Measurements from ENCODE around the gene C19orf25. TPM values are rescaled to one million over a fixed set of nuclear protein-coding genes. Genes with fewer than 3 reads are reported as not detected.

The C19orf25 gene
- total and polyA plus RNA-seq, 2 donors (not counting 1 experiment from before 2014, with no cell fraction given), result 34.2 to 68.3 TPM

- ChIA-PET POLR2A (no interaction called here), CTCF (no interaction called here)
- Histone ChIP-seq H3K9ac (ENCODE audit: low read length) (peak overlapping the region; percentile 46), H2AFZ (ENCODE audit: insufficient read depth, low read depth, low read length, poor library complexity, severe bottlenecking) (no peak overlapping the region), H3K4me2 (replicated peaks; ENCODE audit: low read depth, low read length, poor library complexity, severe bottlenecking) (peak overlapping the region; percentile 78), H3K4me3 (ENCODE audit: control extremely low read depth in 1 of 5, extremely low read depth in 1 of 5, insufficient read depth in 1 of 5, low read depth in 2 of 5, low read length in 4 of 5) (peak overlapping the region in 1 of 5 experiments; percentile 41), H3K27ac (ENCODE audit: low read length in 2 of 2) (no peak overlapping the region), H3K36me3 (replicated peaks in 1 of 2; ENCODE audit: control extremely low read depth in 1 of 2, control insufficient read depth in 1 of 2, extremely low read depth in 1 of 2, insufficient read depth in 2 of 2, low read length in 1 of 2) (no peaks in the 10 kb centered on the region), H3K4me1 (ENCODE audit: control insufficient read depth in 2 of 2, insufficient read depth in 2 of 2, low read length in 2 of 2) (peaks cover 16 to 21% of the 10 kb centered on the region in 2 donors), H3K27me3 (replicated peaks in 1 of 4; ENCODE audit: control extremely low read depth in 1 of 4, control insufficient read depth in 3 of 4, insufficient read depth in 4 of 4, low read length in 3 of 4) (peaks cover 0 to 80% (median 20%) of the 10 kb centered on the region in 4 experiments), H3K9me3 (ENCODE audit: control extremely low read depth in 1 of 3, control insufficient read depth in 2 of 3, insufficient read depth in 1 of 3, low read length in 2 of 3) (peaks cover 0 to 59% (median 7%) of the 10 kb centered on the region in 3 donors), H4K20me1 (ENCODE audit: control insufficient read depth, insufficient read depth, low read length, poor library complexity, severe bottlenecking) (no peaks in the 10 kb centered on the region), H3K79me2 (ENCODE audit: control insufficient read depth, insufficient read depth, low read length) (no peaks in the 10 kb centered on the region)
- 74% methylated on average over 23 of the region's 23 CpGs for WGBS (ENCODE audit: insufficient coverage)
- no peak overlapping the region for H3K4me3 Mint-ChIP-seq
- peaks cover 41% of the 10 kb centered on the region for H3K27me3 Mint-ChIP-seq
- TF ChIP-seq EZH2 (IDR thresholded peaks at IDR 0.05; ENCODE audit: borderline replicate concordance, insufficient read depth, low read depth, low read length, poor library complexity, severe bottlenecking) (no peak), CTCF (IDR thresholded peaks at IDR 0.05) (no peak)
- intact Hi-C loops (cut with micrococcal nuclease), result loop anchor here (1.0 kb wide), 1 partner anchor 28 kb away; the partner anchor contains the start of gene C19orf25
- H3K9me3 Mint-ChIP-seq (ENCODE audit: insufficient read depth), result no peaks in the 10 kb centered on the region
- H3K4me1 Mint-ChIP-seq, result peaks cover 11% of the 10 kb centered on the region
- no peak overlapping the region for H3K27ac Mint-ChIP-seq
- ATAC-seq (ENCODE audit: low read depth) (no peak), DNase-seq (no peak)
These were observed 28.2 kb upstream of the C19orf25 start for GRCh38 chr19:1507192-1507660.

DNA sequence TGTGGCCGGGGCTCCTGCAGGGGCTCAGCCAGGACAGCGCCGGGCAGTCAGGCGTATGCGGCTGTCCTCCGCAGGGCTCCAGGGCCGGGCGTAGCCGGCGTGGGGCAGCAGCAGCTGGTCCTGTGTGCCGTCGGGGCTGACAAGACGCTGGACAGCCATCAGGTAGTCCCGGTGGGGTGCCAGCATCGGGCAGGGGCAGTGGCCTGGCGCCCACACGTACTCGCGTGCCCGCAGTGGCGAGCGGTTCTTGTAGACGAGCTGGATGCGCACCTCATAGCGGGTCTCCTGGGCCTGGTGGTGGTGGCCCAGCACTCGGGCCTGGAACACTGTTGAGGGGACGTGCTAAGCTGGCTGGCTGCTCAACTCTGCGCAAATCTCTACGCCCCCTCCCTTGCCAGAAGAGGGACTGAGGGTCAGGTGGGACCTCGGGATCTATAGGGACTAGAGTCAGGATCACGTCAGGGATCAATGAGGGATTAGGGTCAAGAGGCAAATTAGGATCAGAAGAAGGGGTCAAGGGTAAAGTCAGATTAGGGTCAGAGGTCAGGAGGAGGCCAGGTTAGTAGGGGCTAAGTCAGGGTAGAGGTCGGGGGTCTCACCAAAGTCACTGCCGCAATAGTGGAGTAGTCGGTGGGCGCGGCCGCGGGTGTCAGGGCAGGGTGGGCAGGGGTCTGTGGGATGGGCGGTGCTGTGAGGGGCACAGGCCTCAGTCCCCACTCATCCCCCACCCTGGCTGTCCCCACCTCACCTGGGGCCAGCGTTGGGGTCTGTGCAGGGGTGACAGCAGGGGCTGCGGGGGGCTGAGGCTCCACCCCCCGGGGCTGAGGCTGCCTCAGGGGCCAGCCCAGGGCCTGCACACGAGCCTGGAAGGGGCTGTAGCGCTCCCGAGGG lies 27.2 kb upstream of the C19orf25 start:
- H3K4me3 ChIP-seq (ENCODE audit: control extremely low read depth in 1 of 5, extremely low read depth in 1 of 5, insufficient read depth in 1 of 5, low read depth in 2 of 5, low read length in 4 of 5), result no peak overlapping the region
- peaks cover 38% of the 10 kb centered on the region for H3K27me3 Mint-ChIP-seq
- H2AFZ ChIP-seq (ENCODE audit: insufficient read depth, low read depth, low read length, poor library complexity, severe bottlenecking), result no peak overlapping the region
- DNase-seq (no peak), ATAC-seq (ENCODE audit: low read depth) (no peak)
- WGBS (ENCODE audit: insufficient coverage), result 91% methylated on average over 38 of the region's 45 CpGs
- H3K9ac ChIP-seq (ENCODE audit: low read length), result no peak overlapping the region
- intact Hi-C loops (cut with micrococcal nuclease), result no loop called here
- H3K27me3 ChIP-seq (replicated peaks in 1 of 4; ENCODE audit: control extremely low read depth in 1 of 4, control insufficient read depth in 3 of 4, insufficient read depth in 4 of 4, low read length in 3 of 4), result peaks cover 0 to 78% (median 18%) of the 10 kb centered on the region in 4 experiments
- no peaks in the 10 kb centered on the region for H3K79me2 ChIP-seq (ENCODE audit: control insufficient read depth, insufficient read depth, low read length)
- H3K9me3 Mint-ChIP-seq (ENCODE audit: insufficient read depth), result no peaks in the 10 kb centered on the region
- no peaks in the 10 kb centered on the region for H3K36me3 ChIP-seq (replicated peaks in 1 of 2; ENCODE audit: control extremely low read depth in 1 of 2, control insufficient read depth in 1 of 2, extremely low read depth in 1 of 2, insufficient read depth in 2 of 2, low read length in 1 of 2)
- ChIA-PET CTCF (interaction anchor here (0.8 kb wide), 1 partner anchor 15 kb away, joined by 3 read pairs; the partner anchor contains the start of gene REEP6), POLR2A (no interaction called here)
- peak overlapping the region; percentile 14 for H3K4me3 Mint-ChIP-seq
- H3K27ac ChIP-seq (ENCODE audit: low read length in 2 of 2), result no peak overlapping the region
- TF ChIP-seq EZH2 (IDR thresholded peaks at IDR 0.05; ENCODE audit: borderline replicate concordance, insufficient read depth, low read depth, low read length, poor library complexity, severe bottlenecking), result no peak
- no peak for TF ChIP-seq CTCF (IDR thresholded peaks at IDR 0.05)
- no peak overlapping the region for H3K4me2 ChIP-seq (replicated peaks; ENCODE audit: low read depth, low read length, poor library complexity, severe bottlenecking)
- peaks cover 16 to 21% of the 10 kb centered on the region in 2 donors for H3K4me1 ChIP-seq (ENCODE audit: control insufficient read depth in 2 of 2, insufficient read depth in 2 of 2, low read length in 2 of 2)
- H3K27ac Mint-ChIP-seq, result no peak overlapping the region
- no peaks in the 10 kb centered on the region for H4K20me1 ChIP-seq (ENCODE audit: control insufficient read depth, insufficient read depth, low read length, poor library complexity, severe bottlenecking)
- H3K9me3 ChIP-seq (ENCODE audit: control extremely low read depth in 1 of 3, control insufficient read depth in 2 of 3, insufficient read depth in 1 of 3, low read length in 2 of 3), result peaks cover 0 to 58% (median 7%) of the 10 kb centered on the region in 3 donors
- peaks cover 10% of the 10 kb centered on the region for H3K4me1 Mint-ChIP-seq

All from B cell (primary cell).